Ishikawa (cell line): ENCODE measurements around the gene DYNLL1.

ENCODE experiments used
- EGR1 ChIP-seq: IDR thresholded peaks from 2 replicates; pipeline ENCODE4 v1.6.1; 2012
- EP300 ChIP-seq: IDR thresholded peaks from 2 replicates; pipeline ENCODE4 v1.6.1; 2012; ENCODE audit warnings: borderline replicate concordance
- MAX ChIP-seq: IDR thresholded peaks from 2 replicates; pipeline ENCODE4 v1.6.1; 2012
- RAD21 ChIP-seq: IDR thresholded peaks from 2 replicates; pipeline ENCODE4 v1.6.1; 2012; ENCODE audit warnings: low read depth
- REST ChIP-seq: IDR thresholded peaks from 2 replicates; pipeline ENCODE4 v1.6.1; 2012; ENCODE audit warnings: low read depth, mild to moderate bottlenecking
- TAF1 ChIP-seq: IDR thresholded peaks from 2 replicates; pipeline ENCODE4 v1.6.1; 2012; ENCODE audit warnings: low read depth, mild to moderate bottlenecking
- USF1 ChIP-seq: IDR thresholded peaks from 2 replicates; pipeline ENCODE4 v1.6.1; 2012
- ZBTB7A ChIP-seq: IDR thresholded peaks from 2 replicates; pipeline ENCODE4 v1.6.1; 2012; ENCODE audit warnings: low read depth

- TF ChIP-seq TAF1 (peak; percentile 70), REST (no peak), MAX (peak; percentile 50; the same call in 1 of the 2 replicates), RAD21 (no peak), ZBTB7A (no peak), USF1 (no peak), EGR1 (no peak), EP300 (no peak)
These were observed 38.3 kb downstream of the DYNLL1 start, which contains the start of gene RNF10 for GRCh38 chr12:120534203-120534702.
